ENCODE data around the gene SLC5A6.

SLC5A6 gene

DNA sequence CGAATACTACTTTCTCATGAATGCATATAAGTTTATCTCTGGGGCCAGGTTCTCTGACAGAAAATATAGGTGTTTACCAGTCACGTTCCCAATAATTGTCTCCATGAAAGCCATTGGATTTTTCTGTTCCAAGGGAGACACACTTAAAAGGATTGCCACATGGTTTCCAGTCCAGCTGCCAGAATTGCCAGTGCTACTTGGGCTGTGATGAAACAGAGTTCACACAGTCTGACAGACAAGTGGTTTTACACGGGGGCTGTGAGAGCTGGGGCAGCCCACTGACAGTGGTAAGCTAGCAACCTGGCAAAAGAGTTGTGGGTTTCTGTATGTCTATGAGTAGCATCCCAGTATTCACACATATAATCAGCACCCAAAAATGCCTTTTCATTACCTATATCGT lies 28.0 kb downstream of the SLC5A6 start:
- H3K4me1 ChIP-seq (ENCODE audit: insufficient read depth, low read length, severe bottlenecking): no peaks in the 10 kb centered on the region
- H3K4me2 ChIP-seq (ENCODE audit: low read length): no peak overlapping the region
- no peak overlapping the region for H2AFZ ChIP-seq (ENCODE audit: low read length)
- TF ChIP-seq, protein P1, sequence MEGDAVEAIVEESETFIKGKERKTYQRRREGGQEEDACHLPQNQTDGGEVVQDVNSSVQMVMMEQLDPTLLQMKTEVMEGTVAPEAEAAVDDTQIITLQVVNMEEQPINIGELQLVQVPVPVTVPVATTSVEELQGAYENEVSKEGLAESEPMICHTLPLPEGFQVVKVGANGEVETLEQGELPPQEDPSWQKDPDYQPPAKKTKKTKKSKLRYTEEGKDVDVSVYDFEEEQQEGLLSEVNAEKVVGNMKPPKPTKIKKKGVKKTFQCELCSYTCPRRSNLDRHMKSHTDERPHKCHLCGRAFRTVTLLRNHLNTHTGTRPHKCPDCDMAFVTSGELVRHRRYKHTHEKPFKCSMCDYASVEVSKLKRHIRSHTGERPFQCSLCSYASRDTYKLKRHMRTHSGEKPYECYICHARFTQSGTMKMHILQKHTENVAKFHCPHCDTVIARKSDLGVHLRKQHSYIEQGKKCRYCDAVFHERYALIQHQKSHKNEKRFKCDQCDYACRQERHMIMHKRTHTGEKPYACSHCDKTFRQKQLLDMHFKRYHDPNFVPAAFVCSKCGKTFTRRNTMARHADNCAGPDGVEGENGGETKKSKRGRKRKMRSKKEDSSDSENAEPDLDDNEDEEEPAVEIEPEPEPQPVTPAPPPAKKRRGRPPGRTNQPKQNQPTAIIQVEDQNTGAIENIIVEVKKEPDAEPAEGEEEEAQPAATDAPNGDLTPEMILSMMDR (IDR thresholded peaks at IDR 0.05; ENCODE audit: low read length): no peak
- TF ChIP-seq EZH2 (IDR thresholded peaks at IDR 0.05; ENCODE audit: borderline replicate concordance, low read length): no peak
- H3K27me3 ChIP-seq (ENCODE audit: insufficient read depth, low read length): no peaks in the 10 kb centered on the region
- H3K9ac ChIP-seq (ENCODE audit: low read length): no peak overlapping the region
- H3K4me3 ChIP-seq (ENCODE audit: low read depth, low read length, poor library complexity, severe bottlenecking): no peak overlapping the region
- H3K36me3 ChIP-seq (ENCODE audit: insufficient read depth, low read length): no peaks in the 10 kb centered on the region
- no peaks in the 10 kb centered on the region for H3F3A ChIP-seq (ENCODE audit: insufficient read depth, low read length)
- H4K20me1 ChIP-seq (ENCODE audit: insufficient read depth, low read length): no peaks in the 10 kb centered on the region
- H3K79me2 ChIP-seq (ENCODE audit: insufficient read depth, low read length): no peaks in the 10 kb centered on the region
- H3K9me2 ChIP-seq (ENCODE audit: low read depth, low read length): no peaks in the 10 kb centered on the region
- no peak overlapping the region for H3K27ac ChIP-seq (ENCODE audit: low read depth, low read length, poor library complexity, severe bottlenecking)
- no peaks in the 10 kb centered on the region for H3K9me3 ChIP-seq (ENCODE audit: low read length)

- no peak for TF ChIP-seq EZH2 (IDR thresholded peaks at IDR 0.05; ENCODE audit: borderline replicate concordance, low read length)
- TF ChIP-seq, protein P1 (IDR thresholded peaks at IDR 0.05; ENCODE audit: low read length): no peak
- Histone ChIP-seq H3K27ac (ENCODE audit: low read depth, low read length, poor library complexity, severe bottlenecking) (no peak overlapping the region), H3K9me3 (ENCODE audit: low read length) (no peaks in the 10 kb centered on the region), H3K36me3 (ENCODE audit: insufficient read depth, low read length) (no peaks in the 10 kb centered on the region), H3K79me2 (ENCODE audit: insufficient read depth, low read length) (no peaks in the 10 kb centered on the region), H3K9me2 (ENCODE audit: low read depth, low read length) (no peaks in the 10 kb centered on the region), H3F3A (ENCODE audit: insufficient read depth, low read length) (no peaks in the 10 kb centered on the region), H3K4me2 (ENCODE audit: low read length) (no peak overlapping the region), H3K27me3 (ENCODE audit: insufficient read depth, low read length) (no peaks in the 10 kb centered on the region), H2AFZ (ENCODE audit: low read length) (no peak overlapping the region), H3K4me1 (ENCODE audit: insufficient read depth, low read length, severe bottlenecking) (no peaks in the 10 kb centered on the region), H3K4me3 (ENCODE audit: low read depth, low read length, poor library complexity, severe bottlenecking) (no peak overlapping the region), H3K9ac (ENCODE audit: low read length) (no peak overlapping the region), H4K20me1 (ENCODE audit: insufficient read depth, low read length) (no peaks in the 10 kb centered on the region)
Observed at GRCh38 chr2:27182346-27182745, 29.7 kb downstream of the SLC5A6 start.

DNA sequence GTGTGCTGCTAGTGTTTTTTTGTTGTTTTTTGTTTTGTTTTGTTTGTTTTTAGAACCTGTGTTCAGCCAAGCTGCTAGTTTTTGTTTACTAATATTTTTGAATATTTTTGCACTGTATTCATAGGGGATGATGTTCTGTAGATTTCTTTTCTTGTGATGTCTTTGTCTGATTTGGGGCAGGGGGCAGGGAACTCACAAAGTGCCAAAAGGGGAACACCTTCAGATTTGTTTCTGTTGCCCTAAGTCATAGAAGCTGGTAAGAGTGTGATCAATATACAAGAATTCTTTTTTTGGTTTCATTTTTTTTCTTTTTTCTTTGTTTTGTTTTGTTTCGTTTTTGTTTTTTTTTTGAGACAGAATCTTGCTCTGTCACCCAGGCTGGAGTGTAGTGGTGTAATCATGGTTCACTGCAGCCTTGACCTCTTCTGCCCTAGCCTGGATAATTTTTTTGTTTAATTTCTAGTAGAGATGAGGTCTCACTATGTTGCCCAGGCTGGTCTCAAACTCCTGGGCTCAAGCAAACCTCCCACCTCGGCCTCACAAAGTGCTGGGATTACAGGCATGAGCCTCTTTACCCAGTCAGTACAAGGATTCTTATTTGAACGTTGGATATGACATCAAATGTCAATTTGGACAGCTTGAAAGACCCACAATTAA lies 32.6 kb downstream of the SLC5A6 start:
- Histone ChIP-seq H3K36me3 (ENCODE audit: insufficient read depth, low read length) (no peaks in the 10 kb centered on the region), H3K27me3 (ENCODE audit: insufficient read depth, low read length) (no peaks in the 10 kb centered on the region), H4K20me1 (ENCODE audit: insufficient read depth, low read length) (no peaks in the 10 kb centered on the region), H3K4me2 (ENCODE audit: low read length) (no peak overlapping the region), H3F3A (ENCODE audit: insufficient read depth, low read length) (no peaks in the 10 kb centered on the region), H2AFZ (ENCODE audit: low read length) (no peak overlapping the region), H3K4me3 (ENCODE audit: low read depth, low read length, poor library complexity, severe bottlenecking) (no peak overlapping the region), H3K4me1 (ENCODE audit: insufficient read depth, low read length, severe bottlenecking) (no peaks in the 10 kb centered on the region), H3K9me3 (ENCODE audit: low read length) (no peaks in the 10 kb centered on the region), H3K9ac (ENCODE audit: low read length) (no peak overlapping the region), H3K9me2 (ENCODE audit: low read depth, low read length) (no peaks in the 10 kb centered on the region), H3K79me2 (ENCODE audit: insufficient read depth, low read length) (no peaks in the 10 kb centered on the region), H3K27ac (ENCODE audit: low read depth, low read length, poor library complexity, severe bottlenecking) (no peak overlapping the region)
- TF ChIP-seq, protein P1 (IDR thresholded peaks at IDR 0.05; ENCODE audit: low read length): no peak
- no peak for TF ChIP-seq EZH2 (IDR thresholded peaks at IDR 0.05; ENCODE audit: borderline replicate concordance, low read length)
